SK-N-SH (cell line): ENCODE measurements around the gene UBTF. TPM values are rescaled to one million over a fixed set of nuclear protein-coding genes. Genes with fewer than 3 reads are reported as not detected.

Experiments
- CTCF ChIA-PET: fragments of 300-600, 350-600 bp; formaldehyde crosslinking; extraction: SDS; loops from one replicate; lab custom pipeline; 2021; lab: Yijun Ruan, JAX
- POLR2A ChIA-PET: fragments of 350-600 bp; sonication (Branson Sonifier 250); formaldehyde crosslinking; extraction: SDS; loops from one replicate; lab custom pipeline; 2020; ENCODE audit warnings: antibody characterized with exemption, inconsistent platforms; lab: Yijun Ruan, JAX
- DNase-seq: peaks from one replicate; pipeline ENCODE4 v3.0.0; 2012
- H2AFZ ChIP-seq: fragments of 200-600 bp; sonication (generic); 2 replicates; pipeline ENCODE4 v1.8.1; 2016; ENCODE audit warnings: antibody characterized with exemption, mild to moderate bottlenecking, low read depth
- H3F3A ChIP-seq: fragments of 200-600 bp; sonication (generic); replicated peaks from 2 replicates; pipeline ENCODE3; 2016; ENCODE audit warnings: antibody characterized with exemption, mild to moderate bottlenecking; ENCODE audit not compliant: insufficient read depth
- H3K27ac ChIP-seq, 2 experiments: fragments of 200-500 bp in 1 of 2; fragments of 200-600 bp in 1 of 2; sonication (Bioruptor generic) in 1 of 2; sonication (generic), shearing (Covaris generic) in 1 of 2; 2 replicates each; pipeline versions ENCODE4 v1.5.1 to v1.6.1; 2014 to 2016; ENCODE audit warnings: low read depth in 2 of 2, inconsistent platforms in 1 of 2, low read length in 1 of 2, mild to moderate bottlenecking in 1 of 2, mixed read lengths in 1 of 2
- H3K27me3 ChIP-seq: fragments of 200-600 bp; sonication (generic), shearing (Covaris generic); 2 replicates; pipeline ENCODE4 v1.6.1; 2016; ENCODE audit warnings: mixed run types; ENCODE audit not compliant: insufficient read depth
- H3K36me3 ChIP-seq, 2 experiments: fragments of 200-500 bp in 1 of 2; fragments of 200-600 bp in 1 of 2; sonication (Bioruptor generic) in 1 of 2; sonication (generic) in 1 of 2; replicated peaks in 1 of 2; 2 replicates each; pipeline versions ENCODE3 to v1.5.1; 2014 to 2016; ENCODE audit warnings: low read length in 1 of 2, mild to moderate bottlenecking in 1 of 2; ENCODE audit not compliant: insufficient read depth in 2 of 2, control insufficient read depth in 1 of 2
- H3K4me1 ChIP-seq, 2 experiments: fragments of 200-500 bp in 1 of 2; fragments of 200-600 bp in 1 of 2; sonication (Bioruptor generic) in 1 of 2; sonication (generic), shearing (Covaris generic) in 1 of 2; 2 replicates each; pipeline versions ENCODE4 v1.5.1 to v1.6.1; 2014 to 2016; ENCODE audit warnings: low read depth in 1 of 2, low read length in 1 of 2, mixed run types in 1 of 2; ENCODE audit not compliant: insufficient read depth in 2 of 2, control insufficient read depth in 1 of 2
- H3K4me2 ChIP-seq: fragments of 200-600 bp; sonication (generic), shearing (Covaris generic); 2 replicates; pipeline ENCODE4 v1.6.1; 2017; ENCODE audit warnings: mixed run types
- H3K4me3 ChIP-seq, 2 experiments: fragments of 200-500 bp in 1 of 2; fragments of 200-600 bp in 1 of 2; sonication (Bioruptor generic) in 1 of 2; sonication (generic), shearing (Covaris generic) in 1 of 2; 2 replicates each; pipeline versions ENCODE4 v1.5.1 to v1.8.1; 2014 to 2016; ENCODE audit warnings: low read depth in 2 of 2, inconsistent platforms in 1 of 2, low read length in 1 of 2, mild to moderate bottlenecking in 1 of 2, mixed read lengths in 1 of 2, moderate library complexity in 1 of 2
- H3K79me2 ChIP-seq: fragments of 200-600 bp; sonication (generic); 2 replicates; pipeline ENCODE4 v1.8.1; 2017; ENCODE audit warnings: mild to moderate bottlenecking; ENCODE audit not compliant: insufficient read depth
- H3K9ac ChIP-seq: fragments of 200-600 bp; sonication (generic); 2 replicates; pipeline ENCODE4 v1.6.1; 2017; ENCODE audit warnings: mixed run types
- H3K9me2 ChIP-seq: fragments of 200-600 bp; sonication (generic); 2 replicates; pipeline ENCODE4 v1.6.1; 2017; ENCODE audit warnings: mixed run types
- H3K9me3 ChIP-seq: fragments of 200-600 bp; sonication (generic); 2 replicates; pipeline ENCODE4 v1.6.1; 2017; ENCODE audit warnings: mixed run types, mild to moderate bottlenecking, moderate library complexity
- H4K20me1 ChIP-seq: fragments of 200-600 bp; sonication (generic); 2 replicates; pipeline ENCODE4 v1.6.1; 2017; ENCODE audit warnings: mild to moderate bottlenecking, mixed run types; ENCODE audit not compliant: insufficient read depth
- EZH2phosphoT487 ChIP-seq: fragments of 200-600 bp; sonication (generic); IDR thresholded peaks from 2 replicates; pipeline ENCODE4 v1.6.1; 2017; ENCODE audit warnings: low read depth, mixed run types, mild to moderate bottlenecking, antibody characterized with exemption, moderate library complexity, borderline replicate concordance
- RFX5 ChIP-seq: IDR thresholded peaks from 2 replicates; pipeline ENCODE4 v1.6.1; 2012; ENCODE audit warnings: mild to moderate bottlenecking, improper control_type of control experiment, low read length
- RXRA ChIP-seq: IDR thresholded peaks from 2 replicates; pipeline ENCODE4 v1.4.0; 2012; ENCODE audit warnings: low read depth, mild to moderate bottlenecking, borderline replicate concordance
- TEAD4 ChIP-seq: IDR thresholded peaks from 2 replicates; pipeline ENCODE4 v1.4.0; 2012; ENCODE audit warnings: mild to moderate bottlenecking, borderline replicate concordance; ENCODE audit not compliant: insufficient read depth
- WGBS: methylation state at CpG from one replicate; pipeline ENCODE4 v1.1.6; 2017; ENCODE audit warnings: low lambda C conversion rate; 5-methylcytosine and 5-hydroxymethylcytosine counted together
- polyA plus RNA-seq, 3 experiments: library from polyadenylated mRNA; depleted of rRNA; stranded (reverse); fragments of >200 nt; gene quantifications; 2 replicates each; pipeline ENCODE4 v1.2.3, GENCODE V29; 2012
- TF ChIP-seq, protein P1 (sequence below): IDR thresholded peaks from 2 replicates; pipeline ENCODE4 v1.4.0; 2012; ENCODE audit warnings: low read depth, borderline replicate concordance
- TF ChIP-seq, protein P2 (sequence below): IDR thresholded peaks from 2 replicates; pipeline ENCODE4; 2012
- TF ChIP-seq, protein P3 (sequence below): fragments of 150-350 bp; IDR thresholded peaks from 2 replicates; pipeline ENCODE4 v1.6.1; 2017; ENCODE audit warnings: antibody characterized with exemption, low read length, low read depth, borderline replicate concordance

Gene UBTF
- polyA plus RNA-seq, 1 of the 3 experiments (the other 2 are of a cell fraction): 37.2 TPM

DNA sequence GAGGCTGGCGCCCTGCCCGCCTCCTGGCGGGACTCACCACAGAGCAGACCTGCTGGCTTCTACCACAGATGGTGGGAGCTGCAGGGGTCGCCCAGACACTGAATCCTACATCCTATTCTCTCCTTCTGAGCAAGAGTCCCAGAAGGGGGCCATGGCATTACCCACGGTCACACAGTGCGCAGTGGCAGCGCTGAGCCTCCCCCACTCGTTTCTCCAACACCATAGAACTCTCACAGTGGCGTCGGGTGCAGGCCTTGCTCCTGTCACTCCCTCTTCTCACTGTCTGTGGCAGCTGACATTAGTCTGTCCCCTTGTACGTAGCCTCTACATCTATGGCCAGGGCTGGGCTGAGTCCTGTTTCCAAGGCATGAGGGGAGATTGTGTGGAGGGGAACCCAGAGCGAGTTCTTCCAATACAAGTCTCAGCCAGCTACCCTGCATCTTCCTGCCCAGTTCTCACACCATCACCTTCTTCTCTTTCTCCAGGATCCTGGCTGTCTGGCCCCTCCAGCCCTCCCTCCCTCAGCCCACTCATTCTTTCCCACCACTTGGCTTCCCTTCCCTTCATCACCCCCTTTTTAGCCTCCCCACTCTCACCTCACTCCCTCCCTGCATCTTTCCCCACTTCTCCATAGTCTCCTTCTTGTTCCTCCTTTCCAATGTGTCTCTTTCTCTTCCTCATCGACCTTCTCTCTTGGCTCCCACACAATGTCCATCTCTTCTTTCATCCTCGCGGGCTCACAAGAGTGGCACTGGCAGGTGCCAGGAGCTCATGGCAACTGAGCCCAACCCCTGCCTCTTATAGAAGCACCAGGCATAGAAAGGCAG lies 5.9 kb downstream of the UBTF start:
- no peaks in the 10 kb centered on the region for H3K27me3 ChIP-seq
- peaks cover 36% of the 10 kb centered on the region for H3K79me2 ChIP-seq
- 94% methylated on average over 15 of the region's 15 CpGs for WGBS
- H3K9me3 ChIP-seq: no peaks in the 10 kb centered on the region
- POLR2A ChIA-PET: interaction anchor here (0.9 to 1.0 kb wide), 2 partner anchors 15 to 132 kb away, joined by 3 read pairs; no protein-coding TSS in a partner anchor
- H2AFZ ChIP-seq: no peak overlapping the region
- no peaks in the 10 kb centered on the region for H3K9me2 ChIP-seq
- no peak overlapping the region for H3K9ac ChIP-seq
- H4K20me1 ChIP-seq: peaks cover 31% of the 10 kb centered on the region
- CTCF ChIA-PET: interaction anchor here (0.5 to 6.7 kb wide), 9 partner anchors 8 to 149 kb away, joined by 3 to 57 read pairs (median 3); partner anchors contain the start of gene FAM171A2
- TF ChIP-seq, protein P1, sequence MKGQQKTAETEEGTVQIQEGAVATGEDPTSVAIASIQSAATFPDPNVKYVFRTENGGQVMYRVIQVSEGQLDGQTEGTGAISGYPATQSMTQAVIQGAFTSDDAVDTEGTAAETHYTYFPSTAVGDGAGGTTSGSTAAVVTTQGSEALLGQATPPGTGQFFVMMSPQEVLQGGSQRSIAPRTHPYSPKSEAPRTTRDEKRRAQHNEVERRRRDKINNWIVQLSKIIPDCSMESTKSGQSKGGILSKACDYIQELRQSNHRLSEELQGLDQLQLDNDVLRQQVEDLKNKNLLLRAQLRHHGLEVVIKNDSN: no peak
- no peak for TF ChIP-seq RXRA
- TF ChIP-seq, protein P2, sequence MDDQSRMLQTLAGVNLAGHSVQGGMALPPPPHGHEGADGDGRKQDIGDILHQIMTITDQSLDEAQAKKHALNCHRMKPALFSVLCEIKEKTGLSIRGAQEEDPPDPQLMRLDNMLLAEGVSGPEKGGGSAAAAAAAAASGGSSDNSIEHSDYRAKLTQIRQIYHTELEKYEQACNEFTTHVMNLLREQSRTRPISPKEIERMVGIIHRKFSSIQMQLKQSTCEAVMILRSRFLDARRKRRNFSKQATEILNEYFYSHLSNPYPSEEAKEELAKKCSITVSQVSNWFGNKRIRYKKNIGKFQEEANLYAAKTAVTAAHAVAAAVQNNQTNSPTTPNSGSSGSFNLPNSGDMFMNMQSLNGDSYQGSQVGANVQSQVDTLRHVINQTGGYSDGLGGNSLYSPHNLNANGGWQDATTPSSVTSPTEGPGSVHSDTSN: no peak
- TF ChIP-seq TEAD4: no peak
- TF ChIP-seq RFX5: no peak
- no peak for TF ChIP-seq EZH2phosphoT487
- peaks cover 47 to 74% of the 10 kb centered on the region in 2 experiments for H3K36me3 ChIP-seq
- H3K4me2 ChIP-seq: no peak overlapping the region
- peaks cover 6% of the 10 kb centered on the region for H3F3A ChIP-seq
- no peak for DNase-seq
- no peak overlapping the region for H3K27ac ChIP-seq
- peaks cover 12% of the 10 kb centered on the region in 2 experiments; a peak in 3 of 4 replicates for H3K4me1 ChIP-seq
- H3K4me3 ChIP-seq: no peak overlapping the region

DNA sequence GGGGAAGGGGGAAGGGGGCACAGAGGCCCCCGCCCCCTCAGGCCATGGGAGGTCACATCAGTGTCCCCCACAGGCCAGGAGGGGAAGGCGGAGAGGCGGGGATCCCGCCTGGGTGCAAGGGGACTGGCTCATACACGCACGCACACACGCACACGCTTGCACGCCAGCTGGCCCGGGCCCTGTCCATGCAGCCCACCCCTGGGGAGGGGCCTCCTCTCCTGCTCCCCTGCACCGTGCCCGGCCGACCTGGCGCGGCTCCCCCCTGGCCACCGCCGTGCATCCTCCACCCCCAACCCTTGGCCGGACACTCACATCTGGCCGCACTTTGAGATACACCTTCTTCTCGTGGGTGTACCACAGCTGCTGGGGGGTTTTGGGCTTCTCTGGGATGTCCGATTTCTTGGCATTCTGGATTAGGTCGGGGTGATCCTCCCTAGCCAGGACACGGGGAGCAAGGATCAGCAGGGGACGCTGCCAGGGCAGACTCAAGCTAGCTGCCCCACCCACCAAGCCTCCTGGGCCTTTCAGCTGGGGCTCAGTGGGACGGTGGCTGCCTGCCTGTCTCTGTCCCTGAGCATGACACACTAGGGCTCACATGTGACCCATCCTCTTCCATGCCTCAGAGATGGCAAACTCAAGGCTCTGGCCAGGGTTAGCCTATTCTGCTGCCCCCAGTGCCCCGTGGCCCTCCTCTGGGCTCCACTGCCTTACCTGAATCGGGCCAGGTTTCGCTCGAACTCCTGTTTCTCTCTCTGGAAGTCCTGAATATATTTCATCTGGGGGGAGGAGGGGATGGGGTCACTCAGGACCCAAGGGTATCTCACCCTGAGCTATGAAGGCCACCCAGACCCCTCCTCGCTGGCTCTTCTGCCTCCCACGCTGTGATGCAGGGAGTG lies 6.7 kb downstream of the UBTF start:
- no peak overlapping the region for H2AFZ ChIP-seq
- WGBS: 96% methylated on average over 21 of the region's 31 CpGs
- no peaks in the 10 kb centered on the region for H3K9me2 ChIP-seq
- H3K9ac ChIP-seq: no peak overlapping the region
- POLR2A ChIA-PET: interaction anchor here (0.9 to 1.0 kb wide), 2 partner anchors 16 to 133 kb away, joined by 3 read pairs; no protein-coding TSS in a partner anchor
- CTCF ChIA-PET: interaction anchor here (0.6 to 6.7 kb wide), 6 partner anchors 9 to 138 kb away, joined by 3 to 57 read pairs (median 4); no protein-coding TSS in a partner anchor
- peaks cover 27% of the 10 kb centered on the region for H4K20me1 ChIP-seq
- no peak overlapping the region for H3K27ac ChIP-seq
- H3K79me2 ChIP-seq: peaks cover 30% of the 10 kb centered on the region
- H3K4me1 ChIP-seq: peaks cover 7 to 16% of the 10 kb centered on the region in 2 experiments; a peak in 3 of 4 replicates
- H3K27me3 ChIP-seq: no peaks in the 10 kb centered on the region
- no peak overlapping the region for H3K4me2 ChIP-seq
- TF ChIP-seq, protein P1: no peak
- TF ChIP-seq, protein P3, sequence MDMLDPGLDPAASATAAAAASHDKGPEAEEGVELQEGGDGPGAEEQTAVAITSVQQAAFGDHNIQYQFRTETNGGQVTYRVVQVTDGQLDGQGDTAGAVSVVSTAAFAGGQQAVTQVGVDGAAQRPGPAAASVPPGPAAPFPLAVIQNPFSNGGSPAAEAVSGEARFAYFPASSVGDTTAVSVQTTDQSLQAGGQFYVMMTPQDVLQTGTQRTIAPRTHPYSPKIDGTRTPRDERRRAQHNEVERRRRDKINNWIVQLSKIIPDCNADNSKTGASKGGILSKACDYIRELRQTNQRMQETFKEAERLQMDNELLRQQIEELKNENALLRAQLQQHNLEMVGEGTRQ: no peak
- no peaks in the 10 kb centered on the region for H3K9me3 ChIP-seq
- H3K36me3 ChIP-seq: peaks cover 51 to 80% of the 10 kb centered on the region in 2 experiments
- H3K4me3 ChIP-seq: no peak overlapping the region
- H3F3A ChIP-seq: peaks cover 15% of the 10 kb centered on the region
- DNase-seq: no peak
